ENCODE results near the gene MCIDAS. TPM values are rescaled to one million over a fixed set of nuclear protein-coding genes. Genes with fewer than 3 reads are reported as not detected.
A peak's percentile ranks its signal among the peaks of the same experiment; 100 is the strongest.

MCIDAS gene
- total RNA-seq, 1 donor from 2014 or later, result under 0.01 TPM

GRCh38 chr5:55187370-55187769 lies 39.7 kb downstream of the MCIDAS start:
- no peak overlapping the region for H3K4me3 ChIP-seq (ENCODE audit: low read depth, low read length)
- peaks cover 2% of the 10 kb centered on the region for H3K27me3 ChIP-seq (ENCODE audit: control insufficient read depth, insufficient read depth, low read length)
- H3K36me3 ChIP-seq (ENCODE audit: control insufficient read depth, insufficient read depth, low read length), result no peaks in the 10 kb centered on the region
- DNase-seq (ENCODE audit: low read depth), result peak; percentile 67
- FAIRE-seq, result no peak
- peak; percentile 41 for TF ChIP-seq CTCF (IDR thresholded peaks at IDR 0.05; ENCODE audit: insufficient read depth, low read length, severe bottlenecking)

- Histone ChIP-seq H3K36me3 (ENCODE audit: control insufficient read depth, insufficient read depth, low read length) (no peaks in the 10 kb centered on the region), H3K4me3 (ENCODE audit: low read depth, low read length) (no peak overlapping the region), H3K27me3 (ENCODE audit: control insufficient read depth, insufficient read depth, low read length) (no peaks in the 10 kb centered on the region)
- no peak for TF ChIP-seq CTCF (IDR thresholded peaks at IDR 0.05; ENCODE audit: insufficient read depth, low read length, severe bottlenecking)
- peak; percentile 86 for DNase-seq (ENCODE audit: low read depth)
- no peak for FAIRE-seq
Measured at GRCh38 chr5:55180016-55180415, 47.1 kb downstream of the MCIDAS start.

- no peaks in the 10 kb centered on the region for H3K27me3 ChIP-seq (ENCODE audit: control insufficient read depth, insufficient read depth, low read length)
- FAIRE-seq (no peak), DNase-seq (ENCODE audit: low read depth) (no peak)
- H3K36me3 ChIP-seq (ENCODE audit: control insufficient read depth, insufficient read depth, low read length), result no peaks in the 10 kb centered on the region
- H3K4me3 ChIP-seq (ENCODE audit: low read depth, low read length), result no peak overlapping the region
- no peak for TF ChIP-seq CTCF (IDR thresholded peaks at IDR 0.05; ENCODE audit: insufficient read depth, low read length, severe bottlenecking)
Measured at GRCh38 chr5:55177078-55177477, 50.0 kb downstream of the MCIDAS start.

GRCh38 chr5:55176176-55176818 lies 50.8 kb downstream of the MCIDAS start:
- Histone ChIP-seq H3K36me3 (ENCODE audit: control insufficient read depth, insufficient read depth, low read length) (no peaks in the 10 kb centered on the region), H3K4me3 (ENCODE audit: low read depth, low read length) (peak overlapping the region; percentile 40), H3K27me3 (ENCODE audit: control insufficient read depth, insufficient read depth, low read length) (no peaks in the 10 kb centered on the region)
- FAIRE-seq (no peak), DNase-seq (ENCODE audit: low read depth) (peak; percentile 23)
- peak; percentile 27 for TF ChIP-seq CTCF (IDR thresholded peaks at IDR 0.05; ENCODE audit: insufficient read depth, low read length, severe bottlenecking)

GRCh38 chr5:55175781-55176175 lies 51.3 kb downstream of the MCIDAS start:
- no peak for FAIRE-seq
- Histone ChIP-seq H3K27me3 (ENCODE audit: control insufficient read depth, insufficient read depth, low read length) (no peaks in the 10 kb centered on the region), H3K4me3 (ENCODE audit: low read depth, low read length) (peak overlapping the region; percentile 40), H3K36me3 (ENCODE audit: control insufficient read depth, insufficient read depth, low read length) (no peaks in the 10 kb centered on the region)
- TF ChIP-seq CTCF (IDR thresholded peaks at IDR 0.05; ENCODE audit: insufficient read depth, low read length, severe bottlenecking), result no peak
- no peak for DNase-seq (ENCODE audit: low read depth)

GRCh38 chr5:55173687-55174230 lies 53.4 kb downstream of the MCIDAS start:
- Histone ChIP-seq H3K36me3 (ENCODE audit: control insufficient read depth, insufficient read depth, low read length) (no peaks in the 10 kb centered on the region), H3K27me3 (ENCODE audit: control insufficient read depth, insufficient read depth, low read length) (no peaks in the 10 kb centered on the region), H3K4me3 (ENCODE audit: low read depth, low read length) (peak overlapping the region; percentile 45)
- FAIRE-seq (no peak), DNase-seq (ENCODE audit: low read depth) (no peak)
- TF ChIP-seq CTCF (IDR thresholded peaks at IDR 0.05; ENCODE audit: insufficient read depth, low read length, severe bottlenecking), result no peak

All from bronchial epithelial cell (primary cell).